T-helper 1 cell treated with Interleukin-12 subunit alpha and Interleukin-12 subunit beta and Interleukin-4 antibody, amounts not matched to agents 30 ng/mL and 1 ng/mL, for 36 hours (primary cell): ENCODE data around the gene MALAT1. TPM values are rescaled to one million over a fixed set of nuclear protein-coding genes. Genes with fewer than 3 reads are reported as not detected.
"Not testable (repeated sequence)": the region's sequence is repeated elsewhere in the genome, so short reads cannot be mapped to it uniquely, and the experiment has no call there.

Experiments used
- intact Hi-C: fragments of 100-400 bp; cut with micrococcal nuclease; formaldehyde crosslinking; loops from one replicate; pipeline ENCODE4 v1.15.1; 2024
- total RNA-seq: library from RNA; stranded (reverse); gene quantifications from 2 replicates; pipeline ENCODE4 v1.2.3, GENCODE V29; 2022

MALAT1 gene
- total RNA-seq: 8,633 and 8,695 TPM in 2 replicates

DNA sequence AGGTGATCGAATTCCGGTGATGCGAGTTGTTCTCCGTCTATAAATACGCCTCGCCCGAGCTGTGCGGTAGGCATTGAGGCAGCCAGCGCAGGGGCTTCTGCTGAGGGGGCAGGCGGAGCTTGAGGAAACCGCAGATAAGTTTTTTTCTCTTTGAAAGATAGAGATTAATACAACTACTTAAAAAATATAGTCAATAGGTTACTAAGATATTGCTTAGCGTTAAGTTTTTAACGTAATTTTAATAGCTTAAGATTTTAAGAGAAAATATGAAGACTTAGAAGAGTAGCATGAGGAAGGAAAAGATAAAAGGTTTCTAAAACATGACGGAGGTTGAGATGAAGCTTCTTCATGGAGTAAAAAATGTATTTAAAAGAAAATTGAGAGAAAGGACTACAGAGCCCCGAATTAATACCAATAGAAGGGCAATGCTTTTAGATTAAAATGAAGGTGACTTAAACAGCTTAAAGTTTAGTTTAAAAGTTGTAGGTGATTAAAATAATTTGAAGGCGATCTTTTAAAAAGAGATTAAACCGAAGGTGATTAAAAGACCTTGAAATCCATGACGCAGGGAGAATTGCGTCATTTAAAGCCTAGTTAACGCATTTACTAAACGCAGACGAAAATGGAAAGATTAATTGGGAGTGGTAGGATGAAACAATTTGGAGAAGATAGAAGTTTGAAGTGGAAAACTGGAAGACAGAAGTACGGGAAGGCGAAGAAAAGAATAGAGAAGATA lies at the start of gene MALAT1:
Gene MALAT1 (plus strand): TSS at position 69 of the 736 bp plus-strand sequence.
- intact Hi-C loops: loop anchor here (1.0 kb wide), 1 partner anchor 117 kb away; the partner anchor contains the start of gene SLC25A45

DNA sequence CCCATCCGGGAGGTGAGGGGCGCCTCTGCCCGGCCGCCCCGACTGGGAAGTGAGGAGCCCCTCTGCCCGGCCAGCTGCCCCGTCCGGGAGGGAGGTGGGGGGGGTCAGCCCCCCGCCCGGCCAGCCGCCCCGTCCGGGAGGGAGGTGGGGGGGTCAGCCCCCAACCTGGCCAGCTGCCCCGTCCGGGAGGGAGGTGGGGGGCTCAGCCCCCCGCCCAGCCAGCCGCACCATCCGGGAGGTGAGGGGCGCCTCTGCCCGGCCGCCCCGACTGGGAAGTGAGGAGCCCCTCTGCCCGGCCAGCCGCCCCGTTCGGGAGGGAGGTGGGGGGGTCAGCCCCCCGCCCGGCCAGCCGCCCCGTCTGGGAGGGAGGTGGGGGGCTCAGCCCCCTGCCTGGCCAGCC lies 47.5 kb upstream of the MALAT1 start:
- intact Hi-C loops: not testable (repeated sequence)

DNA sequence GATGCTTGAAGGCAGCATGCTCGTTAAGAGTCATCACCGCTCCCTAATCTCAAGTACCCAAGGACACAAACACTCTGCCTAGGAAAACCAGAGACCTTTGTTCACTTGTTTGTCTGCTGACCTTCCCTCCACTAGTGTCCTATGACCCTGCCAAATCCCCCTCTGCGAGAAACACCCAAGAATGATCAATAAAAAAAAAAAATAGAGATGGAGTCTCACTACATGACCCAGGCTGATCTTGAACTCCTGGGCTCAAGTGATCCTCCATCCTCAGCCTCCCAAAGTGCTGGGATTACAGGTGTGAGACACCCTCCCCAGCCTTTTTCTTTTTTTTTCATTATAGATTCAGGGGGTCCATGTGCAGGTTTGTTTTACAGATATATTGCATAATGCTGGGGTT lies 46.6 kb upstream of the MALAT1 start:
- intact Hi-C loops: not testable (repeated sequence)

DNA sequence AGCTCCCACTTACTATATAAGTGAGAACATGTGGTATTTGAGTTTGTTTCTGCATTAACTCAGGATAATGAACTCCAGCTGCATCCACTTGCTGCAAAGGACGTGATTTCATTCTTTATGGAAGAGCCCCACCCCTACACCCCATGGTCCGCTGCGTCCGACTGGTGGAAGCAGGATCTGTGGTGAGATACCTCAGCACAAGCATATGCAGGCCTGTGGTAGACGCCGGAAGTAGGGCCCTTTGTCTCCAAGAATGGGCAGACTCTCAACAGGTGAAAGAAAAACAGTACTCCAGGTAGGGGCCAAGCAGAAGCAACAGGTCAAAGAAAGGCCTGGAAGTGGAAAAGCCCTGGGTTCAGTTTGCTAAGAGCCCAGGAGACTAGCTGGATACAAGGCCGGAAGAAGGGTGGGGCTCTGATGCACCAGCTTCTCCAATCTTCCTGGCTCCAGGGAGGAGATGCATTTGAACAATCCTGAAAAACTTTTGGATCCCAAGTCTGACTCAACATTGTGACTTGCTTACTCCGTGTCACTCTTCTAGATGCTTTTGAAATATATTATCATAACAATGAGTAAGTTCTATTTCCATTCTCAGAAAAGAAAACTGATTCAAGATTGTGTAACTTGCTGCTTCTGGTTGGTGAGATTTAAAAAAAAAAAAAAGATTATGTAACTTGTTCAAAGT lies 45.9 kb upstream of the MALAT1 start:
- intact Hi-C loops: no loop called here

DNA sequence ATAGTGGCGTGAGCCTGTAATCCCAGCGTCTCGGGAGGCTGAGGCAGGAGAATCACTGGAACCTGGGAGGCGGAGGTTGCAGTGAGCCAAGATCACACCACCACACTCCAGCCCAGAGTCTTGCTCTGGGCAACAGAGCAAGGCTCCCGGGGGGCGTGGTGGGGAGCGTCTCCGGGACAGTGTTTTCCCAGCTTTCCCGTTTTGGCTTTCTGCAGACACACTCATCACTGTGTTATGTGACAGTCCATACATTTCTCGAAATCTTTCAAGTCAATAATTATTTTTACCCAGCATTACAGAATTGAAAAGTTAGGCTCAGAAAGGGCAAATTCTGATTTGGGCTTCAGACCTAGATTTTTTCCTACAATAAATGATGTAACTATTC lies 44.5 kb upstream of the MALAT1 start:
- intact Hi-C loops: no loop called here

DNA sequence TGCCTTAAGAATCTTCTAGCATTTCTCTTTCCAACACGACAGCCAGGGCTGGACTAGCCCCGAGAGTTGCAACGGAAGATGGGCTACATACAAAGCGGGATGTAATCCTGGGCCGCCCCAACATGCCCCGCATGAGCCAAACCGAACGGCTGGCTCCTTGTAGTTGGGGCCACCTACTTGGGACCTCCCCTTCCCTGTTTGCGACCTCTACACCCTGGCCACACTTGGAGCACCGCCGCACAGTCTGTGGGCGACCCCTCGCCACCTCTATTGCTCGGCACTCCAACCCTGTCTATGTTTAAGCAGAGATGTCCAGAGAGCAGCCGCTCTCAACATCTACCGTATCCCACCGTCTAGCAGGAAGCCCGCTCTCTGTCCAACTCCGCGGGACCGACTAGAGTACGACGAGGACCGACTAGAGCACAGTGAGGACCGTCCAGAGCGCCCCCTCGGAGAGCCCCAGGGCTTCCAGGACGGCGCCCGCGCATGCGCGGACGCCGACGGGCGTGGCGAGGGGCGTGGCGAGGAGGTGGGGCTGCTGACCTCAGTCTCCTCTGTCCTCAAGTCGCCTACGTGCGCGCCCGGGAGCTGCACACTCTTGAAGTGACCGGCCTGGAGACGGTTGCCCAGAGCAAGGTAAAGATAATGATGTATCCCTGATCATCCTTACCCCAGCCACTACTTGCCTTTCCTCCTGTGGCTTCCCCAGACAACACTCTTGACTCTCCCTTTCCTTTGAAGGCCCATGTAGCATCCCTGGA lies 44.0 kb upstream of the MALAT1 start:
- intact Hi-C loops: loop anchor here (1.0 kb wide), 2 partner anchors 17 to 42 kb away; no protein-coding TSS in a partner anchor

DNA sequence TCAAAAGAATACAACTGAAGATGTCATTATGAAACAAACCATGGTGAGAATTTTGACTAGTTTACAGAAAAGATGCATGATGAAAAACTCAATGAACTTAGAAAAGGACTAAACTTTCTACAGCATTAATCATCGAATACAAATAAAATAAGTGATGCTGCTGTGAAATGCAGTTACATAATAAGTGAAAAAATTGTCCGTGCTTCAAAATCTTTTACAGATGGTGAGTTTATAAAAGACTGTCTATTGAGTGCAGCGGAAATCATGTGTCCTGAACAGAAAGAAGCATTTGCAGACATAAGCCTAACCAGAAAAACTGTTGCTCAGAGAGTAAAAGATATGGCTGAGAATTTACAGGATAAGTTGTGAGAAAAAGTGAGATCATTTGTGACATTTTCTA lies 42.4 kb upstream of the MALAT1 start:
- intact Hi-C loops: no loop called here

DNA sequence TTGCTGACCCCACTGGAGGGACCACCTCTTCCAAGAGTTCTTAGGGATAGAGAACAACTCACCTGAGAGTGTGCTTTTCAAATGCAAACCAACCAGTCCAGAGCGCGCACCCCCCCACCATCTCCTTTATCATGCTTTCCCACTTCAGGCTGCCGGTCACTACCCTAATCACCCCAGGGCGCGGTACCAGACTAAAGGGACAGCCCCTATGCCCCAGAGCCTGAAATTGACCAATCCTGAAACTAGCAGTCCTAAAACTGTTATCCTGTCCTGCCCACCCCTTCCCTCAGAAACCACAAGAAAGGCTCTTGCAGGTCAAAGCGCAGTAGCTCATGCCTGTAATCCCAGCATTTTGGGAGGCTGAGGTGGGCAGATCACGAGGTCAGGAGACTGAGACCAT lies 39.3 kb upstream of the MALAT1 start:
- intact Hi-C loops: no loop called here

DNA sequence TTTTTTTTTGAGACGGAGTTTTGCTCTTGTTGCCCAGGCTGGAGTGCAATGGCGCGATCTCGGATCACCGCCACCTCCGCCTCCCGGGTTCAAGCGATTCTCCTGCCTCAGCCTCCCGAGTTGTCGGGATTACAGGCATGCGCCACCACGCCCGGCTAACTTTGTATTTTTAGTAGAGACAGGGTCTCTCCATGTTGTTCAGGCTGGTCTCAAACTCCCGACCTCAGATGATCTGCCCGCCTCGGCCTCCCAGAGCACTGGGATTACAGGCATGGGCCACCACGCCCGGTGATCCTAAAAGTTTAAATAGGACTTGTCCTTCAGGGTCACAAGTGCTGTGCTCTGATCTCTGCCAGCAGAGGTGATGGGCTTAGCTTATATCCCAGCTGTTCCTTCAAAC lies 33.4 kb upstream of the MALAT1 start:
- intact Hi-C loops: not testable (repeated sequence)

DNA sequence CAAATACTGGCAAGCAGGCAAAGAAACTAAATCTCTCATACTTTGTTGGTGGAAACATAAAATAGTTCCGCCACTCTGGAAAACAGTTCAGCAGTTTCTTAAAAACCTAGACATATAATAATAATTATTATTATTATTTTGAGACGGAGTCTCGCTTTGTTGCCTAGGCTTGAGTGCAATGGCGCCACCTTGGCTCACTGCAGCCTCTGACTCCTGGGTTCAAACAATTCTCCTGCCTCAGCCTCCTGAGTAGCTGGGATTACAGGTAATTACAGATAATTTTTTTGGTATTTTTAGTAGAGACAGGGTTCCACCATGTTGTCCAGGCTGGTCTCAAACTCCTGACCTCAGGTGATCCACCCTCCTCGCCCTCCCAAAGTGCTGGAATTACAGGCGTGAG lies 31.5 kb upstream of the MALAT1 start:
- intact Hi-C loops: not testable (repeated sequence)

DNA sequence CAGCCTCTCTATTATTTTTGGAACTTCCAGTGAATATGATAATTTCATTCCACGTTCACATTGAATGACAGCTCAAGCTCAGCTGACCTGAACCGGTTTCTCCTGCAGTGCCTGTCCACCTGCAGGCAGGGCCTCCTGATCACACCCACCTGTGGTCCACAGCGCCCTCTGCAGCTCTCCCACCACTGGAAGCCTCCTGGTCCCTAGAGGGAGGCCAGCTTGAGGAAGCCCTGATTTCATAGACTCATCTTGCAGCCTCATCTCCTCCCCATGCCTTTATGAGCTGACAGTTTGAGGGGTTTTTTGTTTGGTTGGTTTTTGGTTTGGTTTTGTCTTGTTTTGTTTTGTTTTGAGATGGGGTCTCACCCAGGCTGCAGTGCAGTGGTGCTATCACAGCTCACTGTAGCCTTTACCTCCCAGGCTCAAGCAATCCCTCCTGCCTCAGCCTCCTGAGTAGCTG lies 29.9 kb upstream of the MALAT1 start:
- intact Hi-C loops: no loop called here

DNA sequence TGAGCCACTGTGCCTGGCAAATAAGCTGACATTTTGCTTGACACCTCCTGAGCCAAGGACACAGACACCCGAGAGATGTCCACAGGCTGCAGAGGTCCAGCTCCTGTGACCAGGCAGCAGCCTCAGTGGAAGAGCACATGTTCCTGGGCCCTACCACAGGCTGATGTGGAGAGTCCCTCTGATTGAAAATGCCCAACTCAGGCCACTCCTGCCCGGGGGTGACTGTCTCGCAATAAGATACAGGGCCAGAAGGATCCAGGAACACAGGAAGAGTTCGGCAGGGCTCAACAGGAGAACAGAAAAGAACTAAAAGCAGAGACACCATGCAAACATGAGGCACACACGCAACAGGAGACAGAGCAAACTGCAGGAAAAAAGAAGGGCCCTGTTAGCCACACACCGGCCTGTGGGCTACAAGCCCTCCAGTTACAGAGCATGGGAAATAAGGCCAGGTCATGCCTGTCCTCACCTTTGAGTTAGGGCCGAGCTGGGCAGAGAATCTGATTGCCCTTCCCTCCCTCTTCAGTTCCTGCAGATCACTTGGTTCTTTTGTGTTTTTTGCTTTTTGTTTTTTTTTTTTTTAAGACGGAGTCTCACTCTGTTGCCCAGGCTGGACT lies 28.3 kb upstream of the MALAT1 start:
- intact Hi-C loops: no loop called here

DNA sequence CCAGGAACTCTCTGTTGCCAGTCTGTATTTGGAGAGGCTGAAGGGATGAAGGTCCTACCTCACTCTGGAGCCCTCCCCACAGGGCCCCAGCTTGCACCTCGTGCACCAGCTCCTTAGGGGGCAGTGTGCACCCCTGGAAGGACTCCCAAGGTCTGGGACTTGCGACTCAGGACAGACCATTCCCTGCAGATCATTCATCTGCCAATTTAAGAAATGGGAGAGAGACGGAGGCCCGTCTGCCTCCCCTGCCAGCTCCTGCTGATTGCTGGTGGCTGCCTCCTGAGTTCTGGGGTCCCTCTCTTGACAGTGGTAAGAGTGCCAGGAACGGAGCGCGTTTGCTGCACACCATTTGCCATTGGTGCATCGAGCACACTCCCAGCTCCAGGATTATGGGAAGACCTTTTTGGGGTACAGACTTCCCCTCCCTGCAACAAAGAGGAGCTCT lies 27.4 kb upstream of the MALAT1 start:
- intact Hi-C loops: no loop called here

DNA sequence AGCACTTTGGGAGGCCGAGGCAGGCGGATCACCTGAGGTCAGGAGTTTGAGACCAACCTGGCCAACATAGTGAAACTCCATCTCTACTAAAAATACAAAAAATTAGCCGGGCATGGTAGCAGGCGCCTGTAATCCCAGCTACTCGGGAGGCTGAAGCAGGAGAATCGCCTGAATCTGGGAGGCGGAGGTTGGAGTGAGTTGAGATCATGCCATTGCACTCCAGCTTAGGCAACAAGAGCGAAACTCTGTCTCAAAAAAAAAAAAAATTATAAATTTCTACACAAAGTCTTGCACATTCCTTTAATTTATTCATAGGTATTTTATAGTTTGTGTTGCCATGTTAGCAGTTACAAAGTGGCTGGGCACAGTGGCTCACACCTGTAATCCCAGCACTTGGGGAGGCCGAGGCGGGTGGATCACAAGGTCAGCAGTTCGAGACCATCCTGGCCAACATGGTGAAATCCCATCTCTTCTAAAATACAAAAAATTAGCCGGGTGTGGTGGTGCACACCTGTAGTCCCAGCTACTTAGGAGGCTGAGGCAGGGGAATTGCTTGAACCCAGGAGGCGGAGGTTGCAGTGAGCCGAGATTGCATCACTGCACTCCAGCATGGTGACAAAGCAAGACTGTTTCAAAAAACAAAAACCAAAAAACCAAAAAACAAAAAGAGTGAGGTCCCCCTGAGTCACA lies 26.1 kb upstream of the MALAT1 start:
- intact Hi-C loops: loop anchor here (1.0 to 2.0 kb wide), 6 partner anchors 17 to 106 kb away; no protein-coding TSS in a partner anchor

DNA sequence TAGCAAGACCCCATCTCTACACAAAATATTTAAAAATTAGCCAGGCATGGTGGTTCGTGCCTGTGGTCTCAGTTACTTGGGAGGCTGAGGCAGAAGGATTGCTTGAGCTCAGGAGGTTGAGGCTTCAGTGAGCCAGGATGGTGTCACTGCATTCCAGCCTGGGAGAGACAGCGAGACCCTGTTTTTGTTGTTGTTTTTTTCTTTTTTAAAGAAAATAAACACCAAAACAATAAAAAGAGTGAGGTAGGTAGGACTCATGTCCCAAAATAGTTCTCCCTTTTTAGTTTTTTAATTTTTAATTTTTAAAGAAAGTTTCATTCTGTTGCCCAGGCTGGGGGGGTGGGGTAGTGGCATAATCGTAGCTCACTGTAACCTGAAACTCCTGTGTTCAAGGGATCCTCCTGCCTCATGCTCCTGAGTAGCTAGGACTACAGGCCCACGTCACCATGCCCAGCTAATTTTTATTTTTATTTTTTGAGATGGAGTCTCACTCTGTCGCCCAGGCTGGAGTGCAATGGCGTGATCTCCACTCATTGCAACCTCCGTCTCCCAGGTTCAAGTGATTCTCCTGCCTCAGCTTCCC lies 25.5 kb upstream of the MALAT1 start:
- intact Hi-C loops: loop anchor here (2.0 kb wide), 1 partner anchor 107 kb away; no protein-coding TSS in a partner anchor

DNA sequence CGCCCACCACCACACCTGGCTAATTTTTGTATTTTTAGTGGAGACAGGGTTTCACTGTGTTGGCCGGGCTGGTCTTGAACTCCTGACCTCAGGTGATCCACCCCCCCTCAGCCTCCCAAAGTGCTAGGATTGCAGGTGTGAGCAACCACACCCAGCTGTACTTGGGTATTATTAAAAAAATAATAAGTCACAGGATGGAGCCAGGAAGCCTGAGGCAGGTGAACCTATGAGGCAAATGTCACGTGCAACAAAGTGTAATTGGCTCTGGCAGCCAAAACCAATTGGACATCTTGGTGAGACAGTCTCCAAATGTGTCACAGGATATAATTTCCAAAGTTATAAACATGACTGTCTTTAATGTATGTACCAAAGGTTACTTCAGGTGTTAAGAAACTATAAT lies 24.0 kb upstream of the MALAT1 start:
- intact Hi-C loops: no loop called here

DNA sequence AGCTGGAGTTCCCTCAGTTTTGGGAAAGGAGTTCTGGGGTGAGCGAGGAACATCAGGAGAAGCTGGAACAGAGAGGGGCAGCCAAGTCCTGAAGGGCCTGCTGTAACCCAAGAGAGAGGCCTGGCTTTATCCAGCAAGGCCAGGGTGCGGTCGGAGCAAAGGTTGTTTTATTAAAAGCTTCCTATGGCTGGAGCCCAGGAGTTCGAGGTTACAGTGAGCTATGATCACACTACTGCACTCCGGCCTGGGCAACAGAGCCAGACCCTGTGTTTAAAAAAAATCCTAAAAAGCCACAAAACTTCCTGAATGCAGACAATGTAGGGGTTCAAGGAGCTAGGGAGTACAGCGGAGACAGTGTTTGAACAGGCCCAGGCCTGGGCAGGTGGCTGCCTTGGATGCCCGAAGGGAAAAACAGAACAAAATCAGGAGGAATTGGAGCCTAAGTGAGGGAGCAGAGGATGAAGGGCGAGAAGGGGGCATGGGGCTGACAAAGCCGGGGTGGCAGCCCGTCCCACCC lies 22.2 kb upstream of the MALAT1 start:
- intact Hi-C loops: loop anchor here (1.0 kb wide), 1 partner anchor 21 kb away; no protein-coding TSS in a partner anchor

DNA sequence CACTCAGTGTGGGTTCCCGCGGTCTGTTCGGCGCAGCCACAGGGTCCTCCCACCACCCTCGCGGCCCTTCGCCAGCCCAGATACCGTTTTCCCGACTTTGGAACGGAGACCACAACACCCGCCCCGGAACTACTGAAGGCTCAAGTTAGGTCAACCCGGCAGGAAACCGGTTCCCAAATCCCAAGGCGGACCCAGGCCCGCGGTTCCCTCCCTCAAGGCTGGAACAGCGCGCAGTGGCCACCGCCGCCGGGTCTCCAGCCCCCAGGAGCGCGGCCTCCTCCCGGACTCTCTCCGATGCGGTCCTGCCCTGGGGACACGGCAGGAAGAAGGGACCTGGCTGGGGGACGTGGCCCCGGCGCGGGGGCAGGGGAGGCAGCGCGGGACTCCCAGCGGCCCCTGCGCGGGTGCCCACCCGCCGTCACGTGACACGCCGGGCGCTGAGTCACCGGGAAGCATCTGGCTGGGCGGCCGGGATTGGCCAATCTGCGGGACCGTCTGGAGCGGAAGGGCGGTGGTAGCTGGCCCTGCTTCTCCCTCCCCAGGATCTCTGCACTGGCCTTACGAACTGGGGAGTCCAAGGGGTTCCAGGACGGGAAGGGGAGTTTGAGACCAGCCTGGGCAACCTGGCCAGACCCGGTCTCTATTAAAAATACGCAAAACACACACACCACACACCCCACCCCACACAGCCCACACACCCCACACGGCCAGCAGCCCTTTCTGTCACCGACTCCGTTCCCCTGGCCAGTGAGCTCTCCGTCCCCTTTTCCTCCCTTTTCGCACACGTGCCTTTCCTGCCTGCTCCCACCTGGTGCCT lies 21.5 kb upstream of the MALAT1 start:
- intact Hi-C loops: loop anchor here (1.0 kb wide), 1 partner anchor 20 kb away; no protein-coding TSS in a partner anchor
